Left ventricle myocardium superior (tissue), 1 donor: ENCODE data around the gene DEK. TPM values are rescaled to one million over a fixed set of nuclear protein-coding genes. Genes with fewer than 3 reads are reported as not detected.
"Not testable (repeated sequence)": the region's sequence is repeated elsewhere in the genome, so short reads cannot be mapped to it uniquely, and the experiment has no call there.

ENCODE experiments used
- ATAC-seq: fragments of 200-7000 bp; cut with Tn5 transposase; one replicate; pipeline ENCODE4 v1.9.1; 2020; ENCODE audit warnings: mild to moderate bottlenecking, moderate library complexity
- DNase-seq: peaks from one replicate; pipeline ENCODE4 v3.0.0-alpha.2; 2020
- intact Hi-C: fragments of 100-400 bp; cut with micrococcal nuclease; formaldehyde crosslinking; loops from one replicate; pipeline ENCODE4 v1.11.0; 2022
- total RNA-seq: library from RNA; stranded (reverse); fragmentation: NEBNext Ultra II Directional; extraction: Animal tissue kit (Norgen Biotek cat#: 25700); gene quantifications from one replicate; pipeline ENCODE4 v1.2.1, GENCODE V29; 2021
- donor health status: DM: no; HTN: yes; CAD: no; lungs with severe emphysema.

Gene DEK
- total RNA-seq, 1 donor from 2014 or later = 69.1 TPM

DNA sequence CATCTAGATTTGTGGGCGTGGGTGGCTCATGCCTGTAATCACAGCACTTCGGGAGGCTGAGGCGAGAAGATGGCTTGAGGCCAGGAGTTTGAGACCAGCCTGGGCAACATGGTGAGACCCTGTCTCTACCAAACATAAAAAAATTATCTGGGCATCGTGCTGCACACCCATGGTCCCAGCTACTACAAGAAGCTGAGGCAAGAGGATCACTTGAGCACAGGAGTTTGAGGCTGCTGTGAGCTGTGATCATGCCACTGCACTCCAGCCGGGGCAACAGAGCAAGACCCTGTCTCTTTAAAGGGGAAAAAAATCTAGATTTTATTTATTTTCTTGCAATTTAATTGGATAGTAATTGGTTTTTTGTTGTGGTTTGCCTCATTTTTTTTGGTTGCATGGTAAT, 53.6 kb downstream of the DEK start:
- no peak for DNase-seq
- intact Hi-C loops = no loop called here
- ATAC-seq = no peak

GRCh38 chr6:18209539-18210197, 54.7 kb downstream of the DEK start:
- no peak for DNase-seq
- peak; percentile 78 for ATAC-seq
- intact Hi-C loops = no loop called here

- DNase-seq, ATAC-seq, intact Hi-C loops: not testable (repeated sequence)
Measured at GRCh38 chr6:18208778-18209177, 55.6 kb downstream of the DEK start.

- ATAC-seq = no peak
- no peak for DNase-seq
- intact Hi-C loops = no loop called here
Measured at GRCh38 chr6:18207949-18208348, 56.4 kb downstream of the DEK start.

DNA sequence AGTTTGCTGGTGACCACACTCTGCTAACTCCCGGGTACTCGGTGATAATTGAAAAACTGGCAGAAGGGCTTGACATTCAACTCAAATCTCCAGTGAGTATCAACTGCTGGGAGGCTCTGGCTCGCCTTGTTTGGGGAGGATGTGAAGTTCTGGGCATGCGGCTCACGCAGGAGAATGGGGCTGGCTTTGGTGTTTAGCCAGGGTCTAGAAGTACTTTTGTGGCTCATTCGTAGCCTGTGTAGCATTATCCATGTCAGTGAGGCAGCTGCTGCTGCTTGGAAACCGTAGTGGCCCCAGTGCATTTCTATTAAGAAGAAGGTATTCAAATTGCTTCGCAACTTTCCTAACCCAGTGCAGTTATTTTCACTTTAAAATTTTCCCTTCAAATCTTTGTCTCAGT, 56.9 kb downstream of the DEK start:
- intact Hi-C loops = no loop called here
- no peak for DNase-seq
- peak; percentile 36 for ATAC-seq

- intact Hi-C loops = no loop called here
- DNase-seq (no peak), ATAC-seq (no peak)
Measured at GRCh38 chr6:18206591-18206990, 57.7 kb downstream of the DEK start.

DNA sequence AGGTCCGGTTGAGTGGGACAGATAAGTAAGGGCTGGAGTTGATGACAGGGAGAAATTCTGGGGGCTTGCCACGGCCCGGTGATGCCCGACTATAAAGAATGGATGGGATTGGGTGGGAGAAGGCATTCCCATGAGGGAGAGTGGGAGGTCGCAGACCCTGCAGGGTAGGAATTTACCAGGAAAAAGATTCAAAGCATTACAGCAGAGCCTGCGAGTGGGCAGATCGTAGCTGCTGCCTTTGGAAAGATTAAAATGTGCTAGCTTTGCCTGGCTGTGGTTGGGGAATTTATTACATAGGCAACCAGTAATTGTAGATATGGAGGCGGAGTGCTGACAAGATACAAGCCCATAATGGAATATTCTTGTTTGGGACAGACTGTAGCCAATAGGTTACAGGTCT, 59.6 kb downstream of the DEK start:
- intact Hi-C loops = no loop called here
- no peak for DNase-seq
- no peak for ATAC-seq

DNA sequence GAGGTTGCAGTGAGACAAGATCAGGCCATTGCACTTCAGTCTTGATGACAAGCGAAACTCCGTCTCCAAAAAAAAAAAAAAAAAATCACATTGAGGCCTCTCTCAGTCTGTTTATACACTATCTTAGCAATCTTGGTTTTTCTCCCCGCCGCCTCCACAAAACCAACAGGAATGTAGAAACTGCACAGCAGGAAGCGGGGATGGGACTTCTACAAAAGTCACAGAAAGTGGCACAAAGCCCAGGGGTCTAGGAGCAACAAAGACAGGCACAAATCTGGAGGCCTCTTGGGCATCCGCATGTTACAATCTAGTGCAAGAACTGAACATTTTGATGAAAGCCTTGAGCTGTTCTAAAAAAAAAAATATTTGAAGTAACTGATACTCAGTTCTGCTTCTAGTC, 60.5 kb downstream of the DEK start:
- DNase-seq (no peak), ATAC-seq (no peak)
- intact Hi-C loops = no loop called here

DNA sequence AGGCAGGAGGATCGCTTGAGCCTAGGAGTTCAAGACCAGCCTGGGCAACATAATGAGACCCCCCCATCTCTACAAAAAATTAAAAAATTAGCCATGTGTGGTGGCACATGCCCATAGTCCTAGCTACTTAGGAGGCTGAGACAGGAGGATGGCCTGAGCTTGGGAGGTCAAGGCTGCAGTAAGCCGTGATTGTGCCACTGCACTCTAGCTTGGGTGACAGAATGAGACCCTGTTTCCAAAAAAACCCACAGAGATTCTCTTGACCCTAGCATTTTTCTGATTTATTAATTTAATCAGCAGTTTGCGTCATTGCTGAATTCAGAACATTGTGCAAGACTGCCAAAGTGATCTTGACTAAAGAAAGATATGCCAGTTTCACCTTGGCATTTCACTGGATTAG, 72.3 kb downstream of the DEK start:
- DNase-seq = no peak
- intact Hi-C loops = no loop called here
- ATAC-seq = no peak

DNA sequence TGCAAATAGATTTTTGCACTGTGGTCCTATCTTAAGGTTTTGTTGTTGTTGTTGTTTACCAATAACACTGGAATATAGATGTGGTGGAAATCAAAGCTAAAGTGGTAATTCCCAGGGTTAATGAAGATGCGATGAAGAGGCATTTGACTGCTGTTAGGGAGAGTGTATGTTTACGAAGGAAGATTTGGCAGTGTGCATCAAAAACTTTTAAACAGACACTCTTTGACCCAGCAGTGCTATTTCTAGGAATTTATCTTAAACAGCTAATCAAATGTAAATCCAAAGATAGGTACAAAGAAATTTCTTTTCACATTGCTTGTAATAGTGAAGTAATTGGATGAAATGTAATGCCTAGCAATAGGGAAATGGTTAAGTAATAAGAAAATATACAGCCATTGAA, 75.1 kb downstream of the DEK start:
- ATAC-seq = no peak

DNA sequence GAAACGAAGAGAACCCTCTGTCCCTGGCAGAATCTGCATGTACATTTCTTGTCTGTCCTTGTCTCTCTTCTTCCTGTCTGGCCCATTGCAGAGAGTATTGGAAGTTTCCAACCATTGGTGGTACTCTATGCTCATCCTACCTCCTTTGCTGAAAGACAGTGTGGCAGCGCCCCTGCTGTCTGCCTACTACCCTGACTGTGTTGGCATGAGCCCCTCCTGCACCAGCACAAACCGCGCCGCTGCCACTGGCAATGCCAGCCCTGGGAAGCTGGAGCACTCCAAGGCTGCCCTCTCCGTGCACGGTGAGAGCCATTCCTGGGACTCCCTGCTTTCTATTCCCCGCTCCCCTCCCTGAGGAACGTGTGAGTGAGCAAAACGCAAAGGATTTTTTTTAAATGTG, 76.6 kb downstream of the DEK start:
- DNase-seq (no peak), ATAC-seq (no peak)
- intact Hi-C loops = no loop called here

More for the DNA sequence above, 75.1 kb downstream of the DEK start:
- DNase-seq = no peak
- intact Hi-C loops = no loop called here

- ATAC-seq (no peak), DNase-seq (no peak)
- intact Hi-C loops = no loop called here
Measured at GRCh38 chr6:18186540-18187250, 77.6 kb downstream of the DEK start.

DNA sequence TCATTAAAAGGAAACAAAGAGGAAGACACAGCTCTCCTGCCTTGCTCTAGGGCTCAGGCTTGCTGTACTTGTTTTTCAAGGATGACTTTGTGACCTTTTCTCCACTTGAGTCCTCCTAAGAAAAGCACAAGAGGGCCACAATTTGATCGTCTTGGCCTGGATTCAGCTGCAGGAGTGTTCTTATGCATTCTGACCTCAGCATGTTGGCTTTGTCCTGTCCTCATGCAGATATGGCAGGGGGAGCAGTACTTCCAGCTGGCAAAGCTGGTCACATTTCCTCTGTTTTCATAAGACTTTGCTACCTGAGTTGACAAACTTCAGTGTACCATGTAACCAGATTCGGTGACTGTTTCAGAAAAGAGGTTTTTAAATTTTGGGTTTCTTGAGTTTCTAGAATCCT, 78.3 kb downstream of the DEK start:
- intact Hi-C loops = no loop called here
- ATAC-seq (peak; percentile 69), DNase-seq (no peak)

DNA sequence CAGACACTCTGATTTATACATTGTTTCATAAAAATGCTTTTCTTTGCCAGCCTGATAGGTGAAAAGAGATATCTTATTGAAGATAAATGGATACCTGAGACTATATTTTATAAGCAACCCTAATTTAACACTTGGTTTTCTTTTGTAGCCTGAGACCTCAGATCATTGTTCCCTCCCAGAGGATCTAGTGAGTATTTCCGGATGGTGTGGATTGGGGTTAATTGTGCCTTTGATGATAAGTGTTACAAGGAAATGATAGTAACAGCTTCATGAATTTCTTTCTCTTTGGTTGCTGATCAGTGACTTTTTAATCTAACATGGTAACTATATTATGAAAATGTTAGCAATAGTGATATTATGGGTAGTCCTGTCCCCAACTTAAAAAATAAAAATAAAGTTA, 78.7 kb downstream of the DEK start:
- intact Hi-C loops = no loop called here

DNA sequence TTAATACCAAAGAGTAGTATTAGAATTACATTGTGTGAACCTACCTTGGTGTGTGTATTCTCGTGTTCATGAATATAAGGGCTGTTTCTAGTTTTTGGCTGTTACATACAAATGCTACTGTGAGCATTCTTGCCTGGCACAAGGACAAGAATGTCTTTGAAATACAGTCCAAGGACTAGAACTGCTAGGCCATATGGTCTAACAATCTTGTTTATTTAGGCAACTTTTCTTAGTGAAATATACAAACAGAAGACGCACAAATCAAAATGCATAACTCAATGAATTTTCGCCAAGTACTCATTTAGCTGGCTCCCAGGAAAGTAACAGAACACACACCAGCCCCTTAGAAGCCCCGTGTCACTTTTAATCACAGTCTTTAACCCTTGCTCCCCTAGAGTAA, 80.6 kb downstream of the DEK start:
- DNase-seq (no peak), ATAC-seq (no peak)
- intact Hi-C loops = no loop called here

More for the DNA sequence above, 78.7 kb downstream of the DEK start:
- no peak for ATAC-seq
- DNase-seq = no peak

DNA sequence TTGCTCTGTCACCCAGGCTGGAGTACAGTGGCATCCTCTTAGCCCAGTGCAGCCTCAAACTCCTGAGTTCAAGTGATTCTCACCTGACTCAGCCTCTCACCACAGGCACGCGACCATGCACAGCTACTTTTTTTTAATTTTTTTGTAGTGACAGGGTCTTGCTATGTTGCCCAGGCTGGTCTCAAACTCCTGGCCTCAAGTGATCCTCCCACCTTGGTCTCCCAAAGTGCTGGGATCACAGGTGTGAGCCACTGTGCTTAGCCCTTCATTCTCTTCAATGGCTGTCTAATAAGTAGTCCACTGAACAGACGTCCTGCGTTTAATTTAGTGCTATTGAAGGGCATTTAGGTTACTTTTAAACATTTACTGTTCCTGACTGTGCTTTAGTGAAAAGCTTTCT, 81.8 kb downstream of the DEK start:
- no peak for DNase-seq
- intact Hi-C loops = no loop called here
- no peak for ATAC-seq

DNA sequence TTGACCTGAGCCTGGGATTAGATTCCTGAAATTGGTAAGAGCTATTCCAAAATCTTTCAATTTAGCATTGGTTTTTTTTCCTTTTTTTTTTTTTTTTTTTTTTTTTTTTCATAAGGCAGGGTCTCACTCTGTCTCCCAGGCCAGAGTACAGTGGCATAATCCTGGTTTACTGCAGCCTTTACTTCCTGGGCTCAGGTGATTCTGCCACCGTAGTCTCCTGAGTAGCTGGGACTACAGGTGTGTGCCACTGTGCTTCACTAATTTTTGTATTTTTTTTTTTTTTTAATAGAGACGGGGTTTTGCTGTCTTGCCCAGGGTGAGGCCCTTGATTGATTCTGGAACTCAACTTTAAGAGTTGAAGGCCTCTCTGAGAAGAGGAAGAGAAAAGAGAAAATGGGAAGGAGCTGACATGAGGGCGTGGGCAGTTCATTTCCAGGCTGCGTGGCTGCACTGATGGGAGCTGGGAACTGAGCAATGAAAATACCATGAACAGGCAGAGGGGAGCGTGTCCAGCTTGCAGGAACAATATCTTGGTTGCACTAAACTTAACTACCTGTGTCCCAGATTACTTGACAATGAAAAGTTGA, 84.5 kb downstream of the DEK start:
- intact Hi-C loops = no loop called here
- peak; percentile 36 for DNase-seq
- peak; percentile 72 for ATAC-seq

DNA sequence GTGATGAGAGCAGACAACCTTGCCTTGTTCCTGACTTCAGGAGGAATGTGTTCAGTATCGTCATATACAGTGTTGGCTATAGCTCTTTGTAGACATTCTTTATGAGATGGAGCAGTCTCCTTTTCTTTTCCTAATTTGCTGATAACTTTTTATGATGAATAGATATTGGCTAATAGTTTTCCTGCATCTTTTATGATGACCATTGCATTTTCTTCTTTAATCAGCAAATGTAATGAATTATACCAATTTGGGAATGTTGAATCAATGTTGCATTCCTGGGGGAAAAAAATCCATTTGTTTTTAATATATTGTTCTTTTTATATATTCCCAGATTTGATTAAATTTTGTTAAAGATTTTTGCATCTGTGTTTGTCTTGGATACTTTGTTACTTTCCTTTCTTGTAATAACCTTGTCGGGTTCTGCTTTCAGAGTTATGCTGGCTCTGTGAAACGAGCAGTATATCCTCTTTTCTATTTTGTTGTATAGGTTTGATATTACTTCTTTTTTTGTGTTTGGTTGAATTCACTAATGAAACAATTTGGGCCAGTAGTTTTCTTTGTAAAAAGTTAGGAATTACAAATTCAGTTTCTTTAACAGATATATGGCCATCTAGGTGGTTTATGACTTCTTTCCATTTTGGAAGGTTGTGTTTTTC, 85.2 kb downstream of the DEK start:
- ATAC-seq (no peak), DNase-seq (no peak)
- intact Hi-C loops = no loop called here

GRCh38 chr6:18177286-18177965, 86.9 kb downstream of the DEK start:
- DNase-seq (no peak), ATAC-seq (no peak)
- intact Hi-C loops = no loop called here

DNA sequence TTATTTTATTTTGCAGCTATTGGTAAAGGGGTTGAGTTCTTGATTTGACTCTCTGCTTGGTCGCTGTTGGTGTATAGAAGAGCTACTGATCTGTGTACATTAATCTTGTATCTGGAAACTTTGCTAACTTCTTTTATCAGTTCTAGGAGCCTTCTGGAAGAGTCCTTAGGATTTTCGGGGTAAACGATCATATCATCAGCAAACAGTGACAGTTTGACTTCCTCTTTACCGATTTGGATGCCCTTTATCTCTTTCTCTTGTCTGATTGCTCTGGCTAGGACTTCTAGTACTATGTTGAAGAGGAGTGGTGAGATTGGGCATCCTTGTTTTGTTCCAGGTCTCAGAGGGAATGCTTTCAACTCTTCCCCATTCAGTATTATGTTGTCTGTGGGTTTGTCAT, 88.1 kb downstream of the DEK start:
- intact Hi-C loops, DNase-seq, ATAC-seq: not testable (repeated sequence)
